HepG2 (cell line): ENCODE measurements around the gene PDE3B.
"Not testable (repeated sequence)": the region's sequence is repeated elsewhere in the genome, so short reads cannot be mapped to it uniquely, and the experiment has no call there.

Experiments used
- AHDC1 ChIP-seq: sonication (generic); formaldehyde crosslinking; IDR thresholded peaks from 2 replicates; pipeline ENCODE4 v1.5.1; 2020; ENCODE audit warnings: mild to moderate bottlenecking, missing genetic modification reagents, borderline replicate concordance
- ATF3 ChIP-seq: sonication (generic); formaldehyde crosslinking; IDR thresholded peaks from 2 replicates; pipeline ENCODE4 v1.4.0; 2020; ENCODE audit warnings: missing genetic modification reagents
- BHLHE40 ChIP-seq: IDR thresholded peaks from 2 replicates; pipeline ENCODE4 v1.6.1; 2011; ENCODE audit warnings: low read length, improper control_type of control experiment
- CTCF ChIP-seq: sonication (generic); formaldehyde crosslinking; IDR thresholded peaks from 2 replicates; pipeline ENCODE4 v1.5.0; 2020; ENCODE audit warnings: mild to moderate bottlenecking, missing genetic modification reagents, moderate library complexity
- EP300 ChIP-seq, 3 experiments: sonication (generic) in 1 of 3; formaldehyde crosslinking in 1 of 3; IDR thresholded peaks; 2 replicates each; pipeline versions ENCODE4 v1.5.1 to v1.6.1; 2011 to 2020; ENCODE audit warnings: low read depth in 2 of 3, low read length in 2 of 3, borderline replicate concordance in 1 of 3, improper control_type of control experiment in 1 of 3, mild to moderate bottlenecking in 1 of 3, missing genetic modification reagents in 1 of 3, moderate library complexity in 1 of 3
- KAT7 ChIP-seq: IDR thresholded peaks from 2 replicates; pipeline ENCODE4 v1.6.1; 2018; ENCODE audit warnings: borderline replicate concordance, missing compliant biosample characterization
- NFIC ChIP-seq: IDR thresholded peaks from 2 replicates; pipeline ENCODE4 v1.6.1; 2012; ENCODE audit warnings: mild to moderate bottlenecking, low read length, inconsistent platforms
- STAT6 ChIP-seq: sonication (generic); formaldehyde crosslinking; IDR thresholded peaks from 2 replicates; pipeline ENCODE4 v1.4.0; 2020; ENCODE audit warnings: missing genetic modification reagents, mild to moderate bottlenecking, borderline replicate concordance
- U2AF2 ChIP-seq: fragments of 200-400 bp; formaldehyde crosslinking; IDR thresholded peaks from 2 replicates; pipeline ENCODE4 v1.6.1; 2017; ENCODE audit warnings: low read depth, mild to moderate bottlenecking, low read length
- ZFP41 ChIP-seq: sonication (generic); formaldehyde crosslinking; IDR thresholded peaks from 2 replicates; pipeline ENCODE4 v1.4.0; 2020; ENCODE audit warnings: mild to moderate bottlenecking, missing genetic modification reagents, borderline replicate concordance
- ZZZ3 ChIP-seq: sonication (generic); formaldehyde crosslinking; IDR thresholded peaks from 2 replicates; pipeline ENCODE4 v1.4.0; 2020; ENCODE audit warnings: missing genetic modification reagents, mild to moderate bottlenecking, borderline replicate concordance

- TF ChIP-seq ZFP41 (CRISPR knock-in tag); CTCF (CRISPR knock-in tag); ATF3 (CRISPR knock-in tag); BHLHE40; NFIC; STAT6 (CRISPR knock-in tag); U2AF2; EP300 (IDR thresholded peaks at IDR 0.05; ENCODE audit: low read depth in 2 of 2, low read length in 2 of 2); EP300 (CRISPR knock-in tag; IDR thresholded peaks at IDR 0.05; ENCODE audit: borderline replicate concordance); ZZZ3 (CRISPR knock-in tag); AHDC1 (CRISPR knock-in tag); KAT7 (CRISPR knock-in tag): not testable (repeated sequence)
Observed at GRCh38 chr11:14883683-14884082, 240.1 kb downstream of the PDE3B start.
